Endodermal cell (in vitro differentiated cells): ENCODE data around the gene KAZN. TPM values are rescaled to one million over a fixed set of nuclear protein-coding genes. Genes with fewer than 3 reads are reported as not detected.

Experiments used
- DNase-seq: peaks from one replicate; pipeline ENCODE4 v3.0.0-alpha.2; 2017
- H3K27ac ChIP-seq: 2 replicates; pipeline ENCODE4 v1.5.1; 2013; ENCODE audit warnings: mild to moderate bottlenecking, low read depth, low read length, moderate library complexity
- H3K27me3 ChIP-seq: 2 replicates; pipeline ENCODE4 v1.6.1; 2013; ENCODE audit warnings: mild to moderate bottlenecking, low read length, moderate library complexity; ENCODE audit not compliant: insufficient read depth, control insufficient read depth, poor library complexity, severe bottlenecking
- H3K36me3 ChIP-seq: 2 replicates; pipeline ENCODE4 v1.7.0; 2013; ENCODE audit warnings: mild to moderate bottlenecking, low read length, moderate library complexity; ENCODE audit not compliant: control insufficient read depth, insufficient read depth
- H3K4me1 ChIP-seq: one replicate; pipeline ENCODE4 v1.7.0; 2013; ENCODE audit warnings: low read length; ENCODE audit not compliant: control insufficient read depth, insufficient read depth
- H3K4me3 ChIP-seq: 2 replicates; pipeline ENCODE4 v1.5.1; 2013; ENCODE audit warnings: mild to moderate bottlenecking, low read length, moderate library complexity
- H3K9ac ChIP-seq: 2 replicates; pipeline ENCODE4 v1.6.1; 2013; ENCODE audit warnings: mild to moderate bottlenecking, low read length, moderate library complexity; ENCODE audit not compliant: poor library complexity, severe bottlenecking; ENCODE audit errors: extremely low read depth
- H3K9me3 ChIP-seq: 2 replicates; pipeline ENCODE4 v1.6.1; 2013; ENCODE audit warnings: mild to moderate bottlenecking, low read length, moderate library complexity; ENCODE audit not compliant: control insufficient read depth
- H3K27ac Mint-ChIP-seq: 2 replicates; pipeline ENCODE4 v1.8.0; 2020; ENCODE audit warnings: mixed read lengths
- H3K27me3 Mint-ChIP-seq: 2 replicates; pipeline ENCODE4 v1.8.0; 2021; ENCODE audit warnings: mild to moderate bottlenecking, mixed read lengths; ENCODE audit not compliant: insufficient read depth
- H3K36me3 Mint-ChIP-seq: 2 replicates; pipeline ENCODE4 v1.8.0; 2020; ENCODE audit warnings: low read depth, mixed read lengths
- H3K4me1 Mint-ChIP-seq: 2 replicates; pipeline ENCODE4 v1.8.0; 2020; ENCODE audit warnings: mixed read lengths
- H3K4me3 Mint-ChIP-seq: 2 replicates; pipeline ENCODE4 v1.8.0; 2020; ENCODE audit warnings: mild to moderate bottlenecking, moderate library complexity, mixed read lengths
- H3K9me3 Mint-ChIP-seq: 2 replicates; pipeline ENCODE4 v1.8.0; 2020; ENCODE audit warnings: mild to moderate bottlenecking, mixed read lengths
- CTCF ChIP-seq: fragments of 200-600 bp; sonication (generic); conservative IDR thresholded peaks from 2 replicates; pipeline ENCODE4 v1.5.0; 2021; ENCODE audit warnings: antibody characterized with exemption, mild to moderate bottlenecking
- WGBS, 2 experiments: methylation state at CpG; one replicate each; pipeline versions ENCODE4 v1.1.5 to v1.1.7; 2013; ENCODE audit warnings: missing lambda C conversion rate in 2 of 2, mixed read lengths in 1 of 2; ENCODE audit not compliant: insufficient coverage in 1 of 2, insufficient read length in 1 of 2; 5-methylcytosine and 5-hydroxymethylcytosine counted together
- total RNA-seq, 2 donors: library from RNA; stranded (reverse); fragmentation: NEBNext Ultra II Directional in 1 of 2; extraction: Animal tissue kit (Norgen Biotek cat#: 25700) in 1 of 2; gene quantifications; 2 replicates in 1 of 2; 3 replicates in 1 of 2; pipeline ENCODE4 v1.2.1, GENCODE V29; 2021

KAZN gene
- total RNA-seq, 2 donors from 2014 or later: 12.4 to 13.9 TPM

GRCh38 chr1:15028102-15028501, 429.6 kb downstream of the KAZN start:
- H3K4me1 ChIP-seq: no peaks in the 10 kb centered on the region
- WGBS, 2 experiments: 67 to 81% methylated on average over 3 to 6 of the region's 6 CpGs
- Mint-ChIP-seq H3K9me3 (no peaks in the 10 kb centered on the region), H3K4me1 (peaks cover 17% of the 10 kb centered on the region), H3K27me3 (no peaks in the 10 kb centered on the region), H3K27ac (no peak overlapping the region), H3K4me3 (no peak overlapping the region), H3K36me3 (no peaks in the 10 kb centered on the region)
- no peaks in the 10 kb centered on the region for H3K36me3 ChIP-seq
- no peak for DNase-seq
- H3K9me3 ChIP-seq: no peaks in the 10 kb centered on the region
- H3K27ac ChIP-seq: no peak overlapping the region
- TF ChIP-seq CTCF: no peak
- H3K27me3 ChIP-seq: no peaks in the 10 kb centered on the region
- H3K4me3 ChIP-seq: no peak overlapping the region
- H3K9ac ChIP-seq: no peak overlapping the region

- peaks cover 13% of the 10 kb centered on the region for H3K4me1 Mint-ChIP-seq
- 95 to 100% methylated on average over 6 to 7 of the region's 7 CpGs for WGBS, 2 experiments
- H3K27me3 ChIP-seq: no peaks in the 10 kb centered on the region
- H3K36me3 ChIP-seq: no peaks in the 10 kb centered on the region
- H3K36me3 Mint-ChIP-seq: no peaks in the 10 kb centered on the region
- H3K4me3 ChIP-seq: no peak overlapping the region
- no peak overlapping the region for H3K4me3 Mint-ChIP-seq
- TF ChIP-seq CTCF: no peak
- DNase-seq: no peak
- H3K27me3 Mint-ChIP-seq: no peaks in the 10 kb centered on the region
- H3K27ac Mint-ChIP-seq: no peak overlapping the region
- no peak overlapping the region for H3K27ac ChIP-seq
- no peaks in the 10 kb centered on the region for H3K4me1 ChIP-seq
- H3K9me3 ChIP-seq: no peaks in the 10 kb centered on the region
- no peak overlapping the region for H3K9ac ChIP-seq
- no peaks in the 10 kb centered on the region for H3K9me3 Mint-ChIP-seq
Observed at GRCh38 chr1:15028616-15029015, 430.1 kb downstream of the KAZN start.

DNA sequence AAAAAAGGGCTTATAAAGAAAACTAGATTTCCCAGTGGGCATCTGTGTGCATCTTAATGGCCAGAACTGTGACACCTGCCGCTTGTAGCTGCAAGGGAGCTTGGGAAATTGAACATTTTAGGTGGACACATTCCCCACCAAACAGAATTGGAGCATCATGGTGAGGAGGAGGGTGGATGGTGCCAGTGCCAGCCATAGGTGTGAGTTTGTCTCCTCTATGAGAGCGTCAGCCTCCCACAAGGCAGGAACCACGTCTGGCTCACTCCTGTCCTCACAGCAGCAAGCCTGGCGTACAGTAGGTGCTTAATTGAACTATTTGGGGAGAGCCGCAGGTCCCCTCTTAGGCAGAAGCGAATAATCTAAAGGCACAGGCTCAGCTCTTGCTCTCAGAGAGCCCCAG, 430.6 kb downstream of the KAZN start:
- Histone ChIP-seq H3K27me3 (no peaks in the 10 kb centered on the region), H3K27ac (no peak overlapping the region), H3K36me3 (no peaks in the 10 kb centered on the region), H3K9ac (no peak overlapping the region), H3K4me3 (no peak overlapping the region), H3K4me1 (no peaks in the 10 kb centered on the region), H3K9me3 (no peaks in the 10 kb centered on the region)
- Mint-ChIP-seq H3K27ac (no peak overlapping the region), H3K27me3 (no peaks in the 10 kb centered on the region), H3K9me3 (no peaks in the 10 kb centered on the region), H3K4me3 (no peak overlapping the region), H3K36me3 (no peaks in the 10 kb centered on the region), H3K4me1 (peaks cover 12% of the 10 kb centered on the region)
- WGBS, 2 experiments: 91 to 98% methylated on average over 6 of the region's 6 CpGs
- TF ChIP-seq CTCF: no peak
- DNase-seq: no peak
